GM20431 (cell line): ENCODE data around the gene FOXO1.

Experiments
- in situ Hi-C: fragments of 300-500 bp; cut with MseI, MboI; formaldehyde crosslinking; loops from one replicate; pipeline ENCODE4 v1.15.0; 2020; ENCODE audit warnings: low sequenced_read_pairs; ENCODE audit not compliant: unreplicated experiment

Gene FOXO1

DNA sequence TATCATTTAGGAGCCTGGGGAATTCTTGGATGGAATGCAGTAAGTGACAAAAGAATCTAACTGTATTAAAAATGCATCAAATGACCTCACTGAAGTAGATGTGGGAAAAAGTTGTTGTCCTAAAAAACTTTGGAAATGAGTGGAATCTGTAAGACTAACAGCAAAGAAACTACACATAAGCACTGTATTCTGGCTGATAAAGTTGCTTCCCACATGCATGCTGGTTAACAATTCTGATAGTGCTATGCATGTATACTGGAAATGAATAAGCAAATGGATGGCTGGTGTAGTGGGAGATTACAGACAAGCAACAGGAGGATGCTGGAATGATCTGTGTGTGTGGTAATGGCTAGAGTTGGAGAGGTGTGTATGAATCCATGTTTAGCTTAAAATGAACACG, 138.5 kb downstream of the FOXO1 start:
- in situ Hi-C loops = no loop called here

DNA sequence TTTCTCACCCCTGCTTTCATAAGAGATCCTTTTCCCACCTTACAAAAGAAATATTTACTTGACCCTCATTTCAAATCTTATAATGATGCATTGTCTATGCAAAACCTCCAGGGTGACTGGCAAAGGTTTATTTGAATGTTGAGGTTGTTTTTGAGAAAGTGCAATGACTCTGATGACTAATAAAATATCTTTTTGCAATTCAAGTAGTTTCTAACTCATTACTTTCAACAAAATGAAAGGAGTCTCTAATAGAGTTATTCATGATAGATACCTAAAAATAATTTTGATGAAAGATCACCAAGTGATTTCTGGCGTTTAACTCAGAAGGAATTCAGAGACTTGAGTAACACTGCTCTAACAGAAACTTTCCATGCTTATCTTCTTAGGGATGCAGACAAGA, 144.2 kb downstream of the FOXO1 start:
- in situ Hi-C loops = no loop called here

DNA sequence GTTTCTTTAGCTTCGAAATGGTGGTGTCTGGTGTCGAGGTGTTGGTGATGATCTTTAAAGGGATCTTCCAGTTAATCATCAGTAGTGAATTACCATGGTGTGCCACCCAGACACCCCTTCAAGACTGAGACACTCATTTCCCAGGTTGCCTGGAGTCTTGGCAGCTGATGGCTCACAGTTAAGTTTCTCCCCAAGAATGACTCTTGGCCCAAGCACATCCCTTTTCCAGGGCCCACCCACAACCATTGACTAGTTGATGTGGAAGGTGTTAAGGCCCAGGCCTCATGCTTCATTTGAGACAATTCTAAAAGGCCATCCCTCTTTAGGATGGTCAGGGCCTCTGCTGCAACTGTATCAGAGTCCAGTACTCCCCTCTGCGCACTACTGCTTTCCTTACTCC, 145.5 kb downstream of the FOXO1 start:
- in situ Hi-C loops = no loop called here

DNA sequence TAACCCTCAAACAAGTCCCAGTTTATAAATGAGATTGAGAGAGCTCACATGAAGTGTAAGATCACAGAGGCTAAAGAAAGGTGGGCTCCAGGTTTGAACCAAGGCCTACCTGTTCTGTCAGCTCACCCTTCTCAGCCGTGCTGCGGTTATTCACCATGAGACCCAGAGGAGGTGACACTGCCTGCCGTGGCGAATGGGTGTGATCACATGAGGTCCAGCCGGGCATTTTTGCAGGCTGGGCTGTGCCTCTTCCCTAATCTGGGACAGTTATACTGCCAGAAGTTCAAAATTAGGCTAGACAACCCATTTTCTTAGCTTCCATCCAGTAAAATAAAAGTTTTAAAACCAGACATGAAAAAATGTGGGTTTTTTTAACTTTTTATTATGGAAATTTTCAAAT, 146.8 kb downstream of the FOXO1 start:
- in situ Hi-C loops = no loop called here

DNA sequence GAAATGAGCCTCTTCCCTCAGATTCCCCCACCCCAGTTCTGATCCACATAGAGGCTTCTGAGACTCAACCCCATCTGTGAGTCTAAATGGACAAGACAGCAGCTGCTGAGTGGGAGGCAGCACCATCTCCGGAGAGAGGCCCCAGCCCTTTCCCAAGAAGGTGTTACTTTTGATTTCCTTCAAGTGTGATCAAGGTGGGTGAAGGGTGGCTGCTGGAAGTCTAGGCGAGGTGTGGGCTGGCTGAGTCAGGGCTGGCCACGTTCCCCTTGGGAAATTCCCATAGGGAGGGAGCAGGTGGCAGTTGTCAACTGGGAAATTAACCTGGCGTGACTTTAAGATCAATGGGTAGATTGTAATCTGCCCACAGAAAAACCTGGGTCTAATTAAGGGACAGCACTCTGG, 148.0 kb downstream of the FOXO1 start:
- in situ Hi-C loops = no loop called here

DNA sequence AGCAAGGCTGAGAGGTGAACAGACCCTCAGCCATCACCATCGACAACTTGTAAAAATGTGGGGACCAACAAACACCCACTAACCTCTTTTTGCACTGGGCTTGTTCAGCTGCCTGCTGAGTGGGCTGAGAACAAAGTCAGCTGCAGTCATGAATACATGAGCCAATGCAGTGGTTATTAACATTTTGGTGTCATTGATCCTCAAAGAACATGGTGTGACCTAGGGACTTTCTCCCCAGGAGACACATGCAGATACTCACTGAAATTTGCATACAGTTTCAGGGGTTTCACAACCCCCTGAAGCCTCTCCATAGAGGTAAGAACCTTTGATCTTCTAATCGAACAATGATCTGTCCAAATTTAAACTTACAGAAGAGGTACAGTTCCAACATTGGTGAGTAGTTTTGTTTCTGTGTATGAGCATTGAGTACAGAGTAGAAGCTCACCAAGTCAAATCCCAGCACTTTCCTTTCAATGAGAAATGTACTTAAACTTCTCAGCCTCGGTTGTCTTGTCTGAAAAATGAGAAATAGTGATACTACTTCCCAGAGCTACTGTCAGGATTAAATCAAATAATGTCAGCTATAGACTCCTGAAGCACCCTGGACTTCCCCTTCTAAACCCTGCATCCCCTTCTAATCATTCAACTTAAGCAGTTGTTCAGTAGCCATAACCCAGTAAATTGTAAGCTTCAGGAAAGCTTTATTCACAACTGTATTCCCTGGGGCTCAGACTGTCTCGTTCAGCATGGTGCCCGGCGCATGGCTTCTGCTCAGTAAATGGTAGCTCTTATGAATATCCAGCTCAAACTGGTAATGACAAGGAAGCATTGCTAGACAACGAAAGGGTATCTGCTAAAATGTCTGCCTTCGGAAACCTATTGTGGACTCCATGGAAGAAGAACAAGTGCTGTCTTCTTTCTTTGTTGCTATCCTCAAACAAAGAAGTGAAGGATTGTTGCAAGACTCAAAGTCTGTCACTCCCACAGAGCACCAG, 148.7 kb downstream of the FOXO1 start:
- in situ Hi-C loops = no loop called here

DNA sequence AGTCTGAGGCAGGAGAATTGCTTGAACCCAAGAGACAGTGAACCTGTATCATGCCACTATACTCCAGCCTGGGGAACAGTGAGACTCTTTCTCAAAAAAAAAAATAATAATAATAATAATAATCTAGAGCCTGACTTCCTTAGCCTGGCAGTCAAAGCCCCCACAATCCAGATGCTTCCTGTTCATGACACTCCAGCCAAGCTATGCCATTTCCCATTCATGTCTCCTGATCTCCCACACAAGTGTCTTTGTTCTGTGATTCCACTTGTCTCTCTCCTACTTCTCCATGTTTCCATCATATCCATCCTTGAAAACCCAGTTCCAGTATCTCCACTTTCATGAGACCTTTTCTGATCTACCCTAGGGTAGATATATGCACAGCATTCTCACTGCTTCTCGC, 150.7 kb downstream of the FOXO1 start:
- in situ Hi-C loops = no loop called here

DNA sequence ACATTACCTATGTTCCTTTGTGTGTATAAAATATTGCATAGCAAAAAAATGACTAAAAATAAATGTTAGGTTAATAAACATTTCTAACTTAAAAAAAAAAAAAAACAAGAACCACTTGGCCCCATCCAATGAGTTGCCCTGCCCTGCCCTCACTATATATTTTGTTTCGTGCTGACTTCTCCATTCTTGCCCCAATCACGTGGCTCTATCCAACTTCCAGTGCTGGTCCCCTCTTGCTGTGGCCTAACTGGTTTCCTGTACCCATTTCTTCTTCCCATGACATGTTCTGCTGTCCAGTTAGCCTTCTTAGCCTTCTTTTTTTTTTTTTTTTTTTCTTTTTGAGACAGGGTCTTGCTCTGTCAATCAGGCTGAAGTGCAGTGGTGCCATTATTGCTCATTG, 151.6 kb downstream of the FOXO1 start:
- in situ Hi-C loops = no loop called here

DNA sequence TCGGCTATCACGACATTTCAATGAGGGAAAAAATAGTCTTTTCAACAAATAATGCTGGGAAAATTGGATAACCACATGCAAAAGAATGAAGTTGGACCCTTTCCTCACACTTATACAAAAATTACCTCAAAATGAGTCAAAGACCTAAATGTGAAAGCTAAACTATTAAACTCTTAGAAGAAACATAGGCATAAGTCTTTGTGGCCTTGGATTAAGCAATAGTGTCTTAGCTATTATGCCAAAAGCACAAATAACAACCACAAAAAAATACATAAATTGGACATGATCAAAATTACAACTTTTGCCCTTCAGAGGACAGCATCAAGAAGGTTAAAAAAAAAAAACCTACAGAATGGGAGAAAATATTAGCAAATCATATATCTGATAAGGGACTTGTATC, 156.6 kb downstream of the FOXO1 start:
- in situ Hi-C loops = no loop called here

DNA sequence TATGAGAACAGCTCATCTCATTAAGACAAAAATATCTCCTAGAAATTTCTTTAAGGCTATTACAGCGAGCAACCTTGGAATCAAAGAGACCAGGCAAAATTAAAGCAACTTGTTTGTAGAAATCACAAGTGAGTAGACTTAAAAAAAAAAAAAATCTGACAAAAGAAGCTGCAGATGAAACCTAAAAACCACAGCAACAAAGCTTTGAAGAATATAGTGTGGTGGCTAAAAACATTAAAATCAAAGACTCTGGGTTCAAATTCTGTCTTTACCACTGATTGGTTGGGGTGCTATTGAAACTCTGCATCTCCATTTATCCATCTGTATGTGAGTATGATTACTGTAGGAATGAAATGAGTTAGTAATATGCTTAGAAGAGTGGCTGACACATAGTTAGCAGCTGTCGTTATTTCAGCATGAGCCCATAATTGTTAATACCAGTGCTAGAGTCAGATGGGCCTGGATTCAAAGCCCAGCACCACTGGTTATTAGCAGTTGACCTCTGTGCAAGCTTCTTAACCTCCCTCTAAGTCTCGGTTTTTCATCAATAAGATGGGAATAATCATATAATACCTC, 157.6 kb downstream of the FOXO1 start:
- in situ Hi-C loops = no loop called here

DNA sequence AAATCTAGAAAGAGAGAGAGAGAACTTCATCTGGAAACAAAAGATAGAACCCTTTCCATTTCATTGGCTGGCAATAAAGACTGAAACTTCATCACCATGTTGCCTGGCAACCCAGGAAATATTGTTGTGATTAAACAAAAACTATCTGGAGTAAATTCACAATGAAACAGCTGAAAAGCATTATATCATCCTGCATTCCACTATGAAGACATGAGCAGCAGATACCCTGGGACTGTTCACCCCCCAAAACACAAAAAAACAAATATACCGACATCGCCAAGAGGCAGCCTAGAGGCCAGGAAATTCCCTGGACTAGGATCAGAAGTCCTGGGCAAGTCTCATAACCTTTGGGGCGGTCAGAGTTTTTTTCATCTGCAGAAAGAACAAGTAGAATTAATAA, 158.3 kb downstream of the FOXO1 start:
- in situ Hi-C loops = no loop called here

DNA sequence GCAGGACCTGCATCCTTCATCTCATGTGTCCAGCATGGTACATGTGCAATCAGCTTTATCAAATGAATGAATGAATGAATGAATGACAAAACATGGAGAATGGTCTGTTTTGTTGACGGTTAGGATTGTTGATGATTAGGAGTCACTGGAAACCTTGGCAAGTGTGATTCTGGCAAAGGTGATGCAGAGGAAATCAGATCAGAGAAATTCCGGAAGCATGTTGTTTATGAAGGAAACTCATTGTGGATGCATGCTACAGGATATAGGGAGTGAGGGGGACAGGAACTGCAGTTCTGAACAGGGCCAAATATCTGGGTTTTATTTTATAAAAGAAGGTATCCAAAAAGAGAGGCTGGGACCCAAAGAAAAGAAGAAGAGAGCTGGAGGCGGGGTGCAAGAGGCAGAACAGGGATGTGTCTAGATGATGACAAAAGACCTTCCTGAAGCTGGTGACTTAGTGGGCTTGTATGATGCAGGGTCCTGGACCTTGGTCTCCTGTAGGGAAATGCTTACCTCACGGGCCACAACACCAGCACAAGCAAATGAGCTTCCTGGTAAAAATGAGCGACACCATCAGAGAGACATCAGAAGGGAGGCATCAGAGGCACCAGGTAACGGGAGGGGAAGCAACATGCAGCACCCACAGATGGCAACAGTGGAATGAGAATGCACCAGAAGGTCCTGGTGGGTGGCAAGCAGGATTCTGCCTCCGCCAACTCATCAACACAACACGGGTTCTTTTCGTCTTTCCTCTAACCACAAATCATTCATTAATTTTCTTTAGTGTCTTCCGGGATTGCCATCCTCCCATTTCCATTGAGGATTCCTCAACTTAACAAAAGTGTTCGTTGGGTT, 159.6 kb downstream of the FOXO1 start:
- in situ Hi-C loops = no loop called here
